Esophagus (tissue), 2 donors: Measurements from ENCODE around the gene SKOR1. TPM values are rescaled to one million over a fixed set of nuclear protein-coding genes. Genes with fewer than 3 reads are reported as not detected.

ENCODE experiments used
- H3K27ac ChIP-seq, 2 donors: one replicate each; pipeline ENCODE4 v1.5.1; 2013; ENCODE audit warnings: low read depth in 2 of 2, mild to moderate bottlenecking in 2 of 2, inconsistent platforms in 1 of 2, low read length in 1 of 2, moderate library complexity in 1 of 2
- H3K27me3 ChIP-seq, 2 donors: one replicate each; pipeline ENCODE4 v1.6.1; 2013; ENCODE audit warnings: low read length in 2 of 2, control low read depth in 1 of 2, mild to moderate bottlenecking in 1 of 2; ENCODE audit not compliant: insufficient read depth in 2 of 2, control insufficient read depth in 1 of 2
- H3K36me3 ChIP-seq, 2 donors: one replicate each; pipeline ENCODE4 v1.6.1; 2013; ENCODE audit warnings: low read length in 1 of 2; ENCODE audit not compliant: control insufficient read depth in 2 of 2, insufficient read depth in 2 of 2
- H3K4me1 ChIP-seq, 2 donors: one replicate each; pipeline ENCODE4 v1.6.1; 2013; ENCODE audit warnings: low read length in 1 of 2; ENCODE audit not compliant: control insufficient read depth in 2 of 2, insufficient read depth in 2 of 2
- H3K4me3 ChIP-seq, 2 donors: one replicate each; pipeline ENCODE4 v1.5.1; 2013; ENCODE audit warnings: low read length in 2 of 2, mild to moderate bottlenecking in 2 of 2, low read depth in 1 of 2, moderate library complexity in 1 of 2
- H3K9me3 ChIP-seq, 2 donors: one replicate each; pipeline ENCODE4 v1.6.1; 2013; ENCODE audit warnings: mild to moderate bottlenecking in 2 of 2, low read depth in 1 of 2, low read length in 1 of 2, moderate library complexity in 1 of 2; ENCODE audit not compliant: control insufficient read depth in 2 of 2, insufficient read depth in 1 of 2
- WGBS, 2 donors: extraction: QIAGEN DNeasy Blood & Tissue Kit; methylation state at CpG; one replicate each; pipeline ENCODE4 v1.1.7; 2013; 5-methylcytosine and 5-hydroxymethylcytosine counted together
- polyA plus RNA-seq, 2 donors: library from polyadenylated mRNA; stranded (reverse); fragments of 200-250 nt; gene quantifications; one replicate each; pipeline ENCODE4 v1.2.3, GENCODE V29; 2013
- donor health status: healthy with polysubstance abuse.
- donor health status: Bipolar disorder and iron deficiency.

SKOR1 gene
- polyA plus RNA-seq, 2 donors = 0.12 to 0.16 TPM

- Histone ChIP-seq H3K27ac (no peak overlapping the region), H3K27me3 (no peaks in the 10 kb centered on the region), H3K4me3 (no peak overlapping the region), H3K36me3 (no peaks in the 10 kb centered on the region), H3K9me3 (no peaks in the 10 kb centered on the region), H3K4me1 (peaks cover 0 to 2% of the 10 kb centered on the region in 2 donors)
- 90 to 91% methylated on average over 3 of the region's 3 CpGs for WGBS, 2 donors
These were observed 31.9 kb downstream of the SKOR1 start for GRCh38 chr15:67857220-67857619.

- Histone ChIP-seq H3K27me3 (no peaks in the 10 kb centered on the region), H3K36me3 (no peaks in the 10 kb centered on the region), H3K27ac (no peak overlapping the region), H3K4me3 (no peak overlapping the region), H3K9me3 (no peaks in the 10 kb centered on the region), H3K4me1 (peaks cover 0 to 1% of the 10 kb centered on the region in 2 donors)
- 44 to 73% methylated on average over 5 of the region's 5 CpGs for WGBS, 2 donors
These were observed 34.1 kb downstream of the SKOR1 start for GRCh38 chr15:67859331-67859946.

- no peaks in the 10 kb centered on the region for H3K36me3 ChIP-seq
- H3K4me1 ChIP-seq = no peaks in the 10 kb centered on the region
- WGBS, 2 donors = 91 to 94% methylated on average over 3 of the region's 3 CpGs
- H3K27me3 ChIP-seq = no peaks in the 10 kb centered on the region
- H3K9me3 ChIP-seq = no peaks in the 10 kb centered on the region
- H3K4me3 ChIP-seq = no peak overlapping the region
- H3K27ac ChIP-seq = no peak overlapping the region
These were observed 36.7 kb downstream of the SKOR1 start for GRCh38 chr15:67861983-67862382.

- WGBS, 2 donors = 57 to 60% methylated on average over 16 of the region's 16 CpGs
- no peaks in the 10 kb centered on the region for H3K4me1 ChIP-seq
- no peaks in the 10 kb centered on the region for H3K36me3 ChIP-seq
- H3K27ac ChIP-seq = peak overlapping the region in 1 of 2 donors; percentile 66
- H3K27me3 ChIP-seq = no peaks in the 10 kb centered on the region
- no peaks in the 10 kb centered on the region for H3K9me3 ChIP-seq
- peak overlapping the region in 1 of 2 donors; percentile 53 for H3K4me3 ChIP-seq
These were observed 37.6 kb downstream of the SKOR1 start for GRCh38 chr15:67862750-67863441.

- H3K27ac ChIP-seq = peak overlapping the region in 1 of 2 donors; percentile 66
- H3K4me3 ChIP-seq = peak overlapping the region; percentile 46 to 53
- no peaks in the 10 kb centered on the region for H3K27me3 ChIP-seq
- WGBS, 2 donors = 2 to 3% methylated on average over 41 of the region's 41 CpGs
- H3K36me3 ChIP-seq = no peaks in the 10 kb centered on the region
- no peaks in the 10 kb centered on the region for H3K9me3 ChIP-seq
- H3K4me1 ChIP-seq = no peaks in the 10 kb centered on the region
These were observed 38.2 kb downstream of the SKOR1 start for GRCh38 chr15:67863442-67863987.

- H3K9me3 ChIP-seq = peaks cover 0 to 2% of the 10 kb centered on the region in 2 donors
- 58 to 66% methylated on average over 3 of the region's 3 CpGs for WGBS, 2 donors
- no peaks in the 10 kb centered on the region for H3K36me3 ChIP-seq
- no peaks in the 10 kb centered on the region for H3K4me1 ChIP-seq
- H3K4me3 ChIP-seq = no peak overlapping the region
- H3K27me3 ChIP-seq = no peaks in the 10 kb centered on the region
- H3K27ac ChIP-seq = no peak overlapping the region
These were observed 40.0 kb downstream of the SKOR1 start for GRCh38 chr15:67865331-67865730.

GRCh38 chr15:67865766-67866165 is 40.5 kb downstream of the SKOR1 start:
- no peaks in the 10 kb centered on the region for H3K36me3 ChIP-seq
- WGBS, 2 donors = 71 to 80% methylated on average over 4 of the region's 4 CpGs
- H3K9me3 ChIP-seq = peaks cover 0 to 2% of the 10 kb centered on the region in 2 donors
- no peak overlapping the region for H3K4me3 ChIP-seq
- no peak overlapping the region for H3K27ac ChIP-seq
- H3K27me3 ChIP-seq = no peaks in the 10 kb centered on the region
- no peaks in the 10 kb centered on the region for H3K4me1 ChIP-seq

- no peaks in the 10 kb centered on the region for H3K4me1 ChIP-seq
- H3K9me3 ChIP-seq = peaks cover 2 to 4% of the 10 kb centered on the region in 2 donors
- no peaks in the 10 kb centered on the region for H3K27me3 ChIP-seq
- no peak overlapping the region for H3K4me3 ChIP-seq
- H3K27ac ChIP-seq = no peak overlapping the region
- no peaks in the 10 kb centered on the region for H3K36me3 ChIP-seq
- 83 to 87% methylated on average over 3 of the region's 3 CpGs for WGBS, 2 donors
These were observed 44.4 kb downstream of the SKOR1 start for GRCh38 chr15:67869701-67870100.

GRCh38 chr15:67870868-67871408 is 45.6 kb downstream of the SKOR1 start:
- H3K36me3 ChIP-seq = no peaks in the 10 kb centered on the region
- no peaks in the 10 kb centered on the region for H3K4me1 ChIP-seq
- no peaks in the 10 kb centered on the region for H3K27me3 ChIP-seq
- no peak overlapping the region for H3K27ac ChIP-seq
- H3K4me3 ChIP-seq = no peak overlapping the region
- peaks cover 2 to 4% of the 10 kb centered on the region in 2 donors for H3K9me3 ChIP-seq
